Measurements from ENCODE around the gene PRKN. TPM values are rescaled to one million over a fixed set of nuclear protein-coding genes. Genes with fewer than 3 reads are reported as not detected.

The PRKN gene
- total and polyA plus RNA-seq, 4 experiments from 2014 or later: 0.50 to 5.3 (median 2.9) TPM

- H3K27me3 Mint-ChIP-seq: peaks cover 0 to 2% of the 10 kb centered on the region in 2 donors
- no peak overlapping the region for H3K27ac Mint-ChIP-seq
- H3K4me1 Mint-ChIP-seq: no peaks in the 10 kb centered on the region
- H3K36me3 ChIP-seq (ENCODE audit: insufficient read depth, low read length): no peaks in the 10 kb centered on the region
- H3K4me3 Mint-ChIP-seq: no peak overlapping the region
- DNase-seq: no peak
- no peaks in the 10 kb centered on the region for H3K27me3 ChIP-seq (ENCODE audit: insufficient read depth, low read length)
- CTCF ChIA-PET (ENCODE audit: partially characterized antibody): no interaction called here
- H3K36me3 Mint-ChIP-seq: no peaks in the 10 kb centered on the region
- H3K4me3 ChIP-seq (ENCODE audit: low read length in 2 of 2): no peak overlapping the region
- H3K27ac ChIP-seq (ENCODE audit: low read depth, low read length): no peak overlapping the region
- POLR2A ChIA-PET (ENCODE audit: partially characterized antibody): no interaction called here
- H3K4me1 ChIP-seq (ENCODE audit: insufficient read depth, low read length): no peaks in the 10 kb centered on the region
- intact Hi-C loops (cut with micrococcal nuclease): no loop called here
- H3K9me3 ChIP-seq (ENCODE audit: control insufficient read depth in 1 of 2, low read length in 2 of 2): no peaks in the 10 kb centered on the region
- peaks cover 0 to 2% (median 0%) of the 10 kb centered on the region in 8 donors for H3K9me3 Mint-ChIP-seq
These were observed 981.9 kb downstream of the PRKN start for GRCh38 chr6:161745594-161746141.

GRCh38 chr6:161745128-161745527 lies 982.4 kb downstream of the PRKN start:
- H3K4me3 Mint-ChIP-seq: no peak overlapping the region
- H3K4me1 ChIP-seq (ENCODE audit: insufficient read depth, low read length): no peaks in the 10 kb centered on the region
- H3K27ac ChIP-seq (ENCODE audit: low read depth, low read length): no peak overlapping the region
- H3K27me3 ChIP-seq (ENCODE audit: insufficient read depth, low read length): no peaks in the 10 kb centered on the region
- POLR2A ChIA-PET (ENCODE audit: partially characterized antibody): no interaction called here
- CTCF ChIA-PET (ENCODE audit: partially characterized antibody): no interaction called here
- H3K27me3 Mint-ChIP-seq: peaks cover 0 to 2% of the 10 kb centered on the region in 2 donors
- no peak overlapping the region for H3K4me3 ChIP-seq (ENCODE audit: low read length in 2 of 2)
- no peaks in the 10 kb centered on the region for H3K4me1 Mint-ChIP-seq
- no peak for DNase-seq
- intact Hi-C loops (cut with micrococcal nuclease): no loop called here
- H3K36me3 Mint-ChIP-seq: no peaks in the 10 kb centered on the region
- H3K9me3 ChIP-seq (ENCODE audit: control insufficient read depth in 1 of 2, low read length in 2 of 2): no peaks in the 10 kb centered on the region
- no peaks in the 10 kb centered on the region for H3K36me3 ChIP-seq (ENCODE audit: insufficient read depth, low read length)
- H3K27ac Mint-ChIP-seq: no peak overlapping the region
- peaks cover 0 to 4% (median 0%) of the 10 kb centered on the region in 8 donors for H3K9me3 Mint-ChIP-seq

GRCh38 chr6:161744211-161745067 lies 983.1 kb downstream of the PRKN start:
- intact Hi-C loops (cut with micrococcal nuclease): no loop called here
- no peaks in the 10 kb centered on the region for H3K4me1 ChIP-seq (ENCODE audit: insufficient read depth, low read length)
- CTCF ChIA-PET (ENCODE audit: partially characterized antibody): no interaction called here
- H3K9me3 ChIP-seq (ENCODE audit: control insufficient read depth in 1 of 2, low read length in 2 of 2): no peaks in the 10 kb centered on the region
- POLR2A ChIA-PET (ENCODE audit: partially characterized antibody): no interaction called here
- H3K27ac ChIP-seq (ENCODE audit: low read depth, low read length): no peak overlapping the region
- Mint-ChIP-seq H3K4me1 (no peaks in the 10 kb centered on the region), H3K4me3 (no peak overlapping the region), H3K36me3 (no peaks in the 10 kb centered on the region), H3K27ac (no peak overlapping the region), H3K9me3 (peaks cover 0 to 4% (median 0%) of the 10 kb centered on the region in 8 donors), H3K27me3 (peaks cover 0 to 2% of the 10 kb centered on the region in 2 donors)
- DNase-seq: no peak
- H3K36me3 ChIP-seq (ENCODE audit: insufficient read depth, low read length): no peaks in the 10 kb centered on the region
- no peak overlapping the region for H3K4me3 ChIP-seq (ENCODE audit: low read length in 2 of 2)
- no peaks in the 10 kb centered on the region for H3K27me3 ChIP-seq (ENCODE audit: insufficient read depth, low read length)

- H3K4me1 ChIP-seq (ENCODE audit: insufficient read depth, low read length): no peaks in the 10 kb centered on the region
- Mint-ChIP-seq H3K27me3 (peaks cover 0 to 2% of the 10 kb centered on the region in 2 donors), H3K27ac (no peak overlapping the region), H3K4me1 (no peaks in the 10 kb centered on the region), H3K4me3 (no peak overlapping the region), H3K36me3 (no peaks in the 10 kb centered on the region), H3K9me3 (peaks cover 0 to 4% (median 0%) of the 10 kb centered on the region in 8 donors)
- no peaks in the 10 kb centered on the region for H3K27me3 ChIP-seq (ENCODE audit: insufficient read depth, low read length)
- H3K4me3 ChIP-seq (ENCODE audit: low read length in 2 of 2): no peak overlapping the region
- ChIA-PET POLR2A (ENCODE audit: partially characterized antibody) (no interaction called here), CTCF (ENCODE audit: partially characterized antibody) (no interaction called here)
- no peaks in the 10 kb centered on the region for H3K9me3 ChIP-seq (ENCODE audit: control insufficient read depth in 1 of 2, low read length in 2 of 2)
- intact Hi-C loops (cut with micrococcal nuclease): no loop called here
- no peak for DNase-seq
- no peaks in the 10 kb centered on the region for H3K36me3 ChIP-seq (ENCODE audit: insufficient read depth, low read length)
- no peak overlapping the region for H3K27ac ChIP-seq (ENCODE audit: low read depth, low read length)
These were observed 983.9 kb downstream of the PRKN start for GRCh38 chr6:161743509-161744178.

DNA sequence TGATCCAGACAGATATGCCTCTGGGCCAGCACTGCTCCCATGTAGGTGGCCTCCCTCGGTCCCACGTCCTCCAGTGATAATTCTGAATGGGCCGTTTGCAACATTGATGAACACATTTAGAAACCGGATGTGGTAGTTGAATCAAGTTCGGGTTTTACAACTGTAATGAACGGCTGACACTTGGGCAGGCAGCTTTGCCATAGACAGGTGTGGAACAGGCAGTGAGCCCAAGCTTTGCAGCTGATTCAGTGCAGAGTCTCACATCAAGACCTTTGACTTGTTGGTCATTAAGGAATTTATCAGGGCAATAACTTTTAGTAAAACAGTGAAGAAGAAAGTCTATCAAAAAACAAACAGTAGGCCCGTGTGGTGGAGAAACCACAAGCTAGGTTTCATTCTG lies 987.1 kb downstream of the PRKN start:
- H3K36me3 ChIP-seq (ENCODE audit: insufficient read depth, low read length): no peaks in the 10 kb centered on the region
- no peaks in the 10 kb centered on the region for H3K27me3 ChIP-seq (ENCODE audit: insufficient read depth, low read length)
- H3K4me3 ChIP-seq (ENCODE audit: low read length in 2 of 2): no peak overlapping the region
- Mint-ChIP-seq H3K9me3 (peaks cover 0 to 4% (median 2%) of the 10 kb centered on the region in 8 donors), H3K27me3 (no peaks in the 10 kb centered on the region), H3K4me1 (no peaks in the 10 kb centered on the region), H3K4me3 (no peak overlapping the region), H3K27ac (no peak overlapping the region), H3K36me3 (no peaks in the 10 kb centered on the region)
- POLR2A ChIA-PET (ENCODE audit: partially characterized antibody): no interaction called here
- H3K27ac ChIP-seq (ENCODE audit: low read depth, low read length): no peak overlapping the region
- no peaks in the 10 kb centered on the region for H3K9me3 ChIP-seq (ENCODE audit: control insufficient read depth in 1 of 2, low read length in 2 of 2)
- no peaks in the 10 kb centered on the region for H3K4me1 ChIP-seq (ENCODE audit: insufficient read depth, low read length)
- no peak for DNase-seq
- intact Hi-C loops (cut with micrococcal nuclease): no loop called here
- CTCF ChIA-PET (ENCODE audit: partially characterized antibody): no interaction called here

GRCh38 chr6:161736781-161737292 lies 990.7 kb downstream of the PRKN start:
- no peaks in the 10 kb centered on the region for H3K27me3 ChIP-seq (ENCODE audit: insufficient read depth, low read length)
- Mint-ChIP-seq H3K36me3 (no peaks in the 10 kb centered on the region), H3K9me3 (peaks cover 0 to 4% (median 2%) of the 10 kb centered on the region in 8 donors), H3K4me3 (no peak overlapping the region), H3K4me1 (no peaks in the 10 kb centered on the region), H3K27ac (no peak overlapping the region), H3K27me3 (no peaks in the 10 kb centered on the region)
- H3K36me3 ChIP-seq (ENCODE audit: insufficient read depth, low read length): no peaks in the 10 kb centered on the region
- no peaks in the 10 kb centered on the region for H3K4me1 ChIP-seq (ENCODE audit: insufficient read depth, low read length)
- no peak overlapping the region for H3K27ac ChIP-seq (ENCODE audit: low read depth, low read length)
- CTCF ChIA-PET (ENCODE audit: partially characterized antibody): no interaction called here
- no peaks in the 10 kb centered on the region for H3K9me3 ChIP-seq (ENCODE audit: control insufficient read depth in 1 of 2, low read length in 2 of 2)
- H3K4me3 ChIP-seq (ENCODE audit: low read length in 2 of 2): no peak overlapping the region
- no peak for DNase-seq
- POLR2A ChIA-PET (ENCODE audit: partially characterized antibody): no interaction called here
- intact Hi-C loops (cut with micrococcal nuclease): no loop called here

GRCh38 chr6:161736326-161736725 lies 991.2 kb downstream of the PRKN start:
- H3K27me3 Mint-ChIP-seq: no peaks in the 10 kb centered on the region
- ChIA-PET POLR2A (ENCODE audit: partially characterized antibody) (no interaction called here), CTCF (ENCODE audit: partially characterized antibody) (no interaction called here)
- no peaks in the 10 kb centered on the region for H3K4me1 Mint-ChIP-seq
- H3K36me3 ChIP-seq (ENCODE audit: insufficient read depth, low read length): no peaks in the 10 kb centered on the region
- no peak overlapping the region for H3K27ac ChIP-seq (ENCODE audit: low read depth, low read length)
- H3K27ac Mint-ChIP-seq: no peak overlapping the region
- no peaks in the 10 kb centered on the region for H3K36me3 Mint-ChIP-seq
- no peaks in the 10 kb centered on the region for H3K9me3 ChIP-seq (ENCODE audit: control insufficient read depth in 1 of 2, low read length in 2 of 2)
- intact Hi-C loops (cut with micrococcal nuclease): no loop called here
- H3K4me1 ChIP-seq (ENCODE audit: insufficient read depth, low read length): no peaks in the 10 kb centered on the region
- no peak for DNase-seq
- no peak overlapping the region for H3K4me3 Mint-ChIP-seq
- no peak overlapping the region for H3K4me3 ChIP-seq (ENCODE audit: low read length in 2 of 2)
- peaks cover 0 to 6% (median 2%) of the 10 kb centered on the region in 8 donors for H3K9me3 Mint-ChIP-seq
- no peaks in the 10 kb centered on the region for H3K27me3 ChIP-seq (ENCODE audit: insufficient read depth, low read length)
